GM12892 (cell line): Measurements from ENCODE around the gene PPM1B.

Experiments
- DNase-seq: peaks from one replicate; pipeline ENCODE4 v3.0.0; 2011; ENCODE audit not compliant: insufficient read length
- FAIRE-seq: peaks from 2 replicates; lab custom pipeline; 2011; peaks lifted over from hg19 to GRCh38; lab: Jason Lieb, UNC
- POLR2A ChIP-seq: IDR thresholded peaks from 2 replicates; pipeline ENCODE4 v1.6.1; 2011; ENCODE audit warnings: low read depth, low read length, control low read depth
- POLR2AphosphoS5 ChIP-seq: IDR thresholded peaks from 2 replicates; pipeline ENCODE4 v1.6.1; 2011; ENCODE audit warnings: low read depth, low read length, control low read depth
- TAF1 ChIP-seq: IDR thresholded peaks from 2 replicates; pipeline ENCODE4 v1.6.1; 2011; ENCODE audit warnings: low read depth, mild to moderate bottlenecking, control low read depth, low read length, borderline replicate concordance

Gene PPM1B

GRCh38 chr2:44269831-44270230, 101.2 kb downstream of the PPM1B start:
- DNase-seq (no peak), FAIRE-seq (no peak)
- TF ChIP-seq POLR2AphosphoS5 = no peak
- TF ChIP-seq POLR2A = no peak
- TF ChIP-seq TAF1 = no peak

- no peak for TF ChIP-seq POLR2A
- no peak for TF ChIP-seq TAF1
- TF ChIP-seq POLR2AphosphoS5 = no peak
- DNase-seq (no peak), FAIRE-seq (no peak)
Observed at GRCh38 chr2:44271296-44271695, 102.6 kb downstream of the PPM1B start.

GRCh38 chr2:44273076-44273475, 104.4 kb downstream of the PPM1B start:
- no peak for FAIRE-seq

GRCh38 chr2:44273596-44273995, 104.9 kb downstream of the PPM1B start:
- TF ChIP-seq POLR2AphosphoS5 = no peak
- no peak for TF ChIP-seq TAF1
- no peak for TF ChIP-seq POLR2A
- FAIRE-seq = no peak

More at GRCh38 chr2:44273076-44273475, 104.4 kb downstream of the PPM1B start:
- no peak for DNase-seq
- TF ChIP-seq POLR2A (no peak), POLR2AphosphoS5 (no peak), TAF1 (no peak)

GRCh38 chr2:44275927-44276303, 107.2 kb downstream of the PPM1B start:
- TF ChIP-seq TAF1 = no peak
- no peak for TF ChIP-seq POLR2AphosphoS5
- no peak for TF ChIP-seq POLR2A
- no peak for FAIRE-seq
- no peak for DNase-seq

More at GRCh38 chr2:44273596-44273995, 104.9 kb downstream of the PPM1B start:
- no peak for DNase-seq

GRCh38 chr2:44277541-44277940, 108.9 kb downstream of the PPM1B start:
- no peak for TF ChIP-seq POLR2A
- no peak for TF ChIP-seq TAF1
- no peak for TF ChIP-seq POLR2AphosphoS5
- DNase-seq (no peak), FAIRE-seq (no peak)

- no peak for TF ChIP-seq TAF1
- TF ChIP-seq POLR2A = no peak
- TF ChIP-seq POLR2AphosphoS5 = no peak
- DNase-seq = no peak
- no peak for FAIRE-seq
Observed at GRCh38 chr2:44280869-44281268, 112.2 kb downstream of the PPM1B start.
